ENCODE results near the gene HIPK1. TPM values are rescaled to one million over a fixed set of nuclear protein-coding genes. Genes with fewer than 3 reads are reported as not detected.

The HIPK1 gene
- total RNA-seq, 2 experiments from 2014 or later = 42.2 to 50.3 TPM

GRCh38 chr1:113898241-113898814 is 30.8 kb upstream of the HIPK1 start:
- POLR2A ChIA-PET = interaction anchor here (0.7 kb wide), 1 partner anchor 86 kb away, joined by 3 read pairs; the partner anchor contains the start of gene RSBN1
- peak overlapping the region; percentile 86 for H3K27ac Mint-ChIP-seq
- peaks cover 46% of the 10 kb centered on the region for H3K4me1 Mint-ChIP-seq
- H3K4me3 Mint-ChIP-seq = no peak overlapping the region
- peak; percentile 60 for ATAC-seq
- intact Hi-C loops (cut with DNase I, micrococcal nuclease) = no loop called here
- H3K9me3 Mint-ChIP-seq (ENCODE audit: low read depth) = no peaks in the 10 kb centered on the region
- CTCF ChIA-PET = interaction anchor here (0.6 to 1.0 kb wide), 2 partner anchors 12 to 29 kb away, joined by 3 to 4 read pairs; no protein-coding TSS in a partner anchor
- no peak for DNase-seq
- peaks cover 64% of the 10 kb centered on the region for H3K36me3 Mint-ChIP-seq (ENCODE audit: low read depth)
- no peaks in the 10 kb centered on the region for H3K27me3 Mint-ChIP-seq

DNA sequence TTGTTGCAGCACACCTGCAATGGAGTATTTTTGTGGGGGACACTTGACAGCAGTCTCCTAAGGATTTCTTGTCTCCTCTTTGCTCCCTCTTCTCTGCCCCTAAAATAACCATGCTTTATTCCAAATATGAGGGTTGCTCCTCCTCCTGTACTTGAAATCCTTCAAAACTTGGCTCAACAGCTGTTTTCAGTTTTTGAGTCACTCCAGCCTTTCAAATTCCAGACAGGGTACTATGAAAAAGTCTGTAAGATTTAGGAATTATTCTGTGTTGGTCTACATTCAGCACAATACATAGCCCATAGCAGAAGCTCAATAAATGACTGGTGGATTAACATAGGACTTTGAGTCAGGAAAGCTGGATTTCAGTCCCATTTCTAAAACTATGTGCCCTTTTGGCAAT is 30.0 kb upstream of the HIPK1 start:
- DNase-seq = no peak
- ChIA-PET CTCF (interaction anchor here (0.6 to 3.5 kb wide), 4 partner anchors 12 to 63 kb away, joined by 3 to 14 read pairs (median 4); no protein-coding TSS in a partner anchor), POLR2A (interaction anchor here (0.7 kb wide), 1 partner anchor 87 kb away, joined by 3 read pairs; the partner anchor contains the start of gene RSBN1)
- Mint-ChIP-seq H3K27ac (peak overlapping the region; percentile 5), H3K4me3 (no peak overlapping the region), H3K36me3 (ENCODE audit: low read depth) (peaks cover 65% of the 10 kb centered on the region), H3K4me1 (peaks cover 52% of the 10 kb centered on the region), H3K27me3 (no peaks in the 10 kb centered on the region), H3K9me3 (ENCODE audit: low read depth) (no peaks in the 10 kb centered on the region)
- intact Hi-C loops (cut with DNase I, micrococcal nuclease) = no loop called here
- ATAC-seq = no peak

- intact Hi-C loops (cut with DNase I, micrococcal nuclease) = loop anchor here (5.0 to 10.0 kb wide), 2 partner anchors 46 to 946 kb away; partner anchors contain the start of gene SLC16A1 (in 1 of the 2)
- H3K4me3 Mint-ChIP-seq = no peak overlapping the region
- DNase-seq = no peak
- ATAC-seq = no peak
- peaks cover 56% of the 10 kb centered on the region for H3K4me1 Mint-ChIP-seq
- H3K27ac Mint-ChIP-seq = peak overlapping the region; percentile 42
- ChIA-PET POLR2A (interaction anchor here (0.5 to 1.2 kb wide), 2 partner anchors 8 to 1210 kb away, joined by 3 read pairs; no protein-coding TSS in a partner anchor), CTCF (interaction anchor here (3.5 kb wide), 1 partner anchor 65 kb away, joined by 14 read pairs; no protein-coding TSS in a partner anchor)
- H3K9me3 Mint-ChIP-seq (ENCODE audit: low read depth) = no peaks in the 10 kb centered on the region
- H3K27me3 Mint-ChIP-seq = no peaks in the 10 kb centered on the region
- peaks cover 58% of the 10 kb centered on the region for H3K36me3 Mint-ChIP-seq (ENCODE audit: low read depth)
Observed at GRCh38 chr1:113901191-113901590, 27.9 kb upstream of the HIPK1 start.

- intact Hi-C loops (cut with DNase I, micrococcal nuclease) = loop anchor here (1.0 to 10.0 kb wide), 4 partner anchors 32 to 949 kb away; partner anchors contain the start of genes PTPN22 (in 1 of the 2), RSBN1 (in 1 of the 2) and SLC16A1 (in 1 of the 2)
- H3K9me3 Mint-ChIP-seq (ENCODE audit: low read depth) = no peaks in the 10 kb centered on the region
- no peak for ATAC-seq
- H3K36me3 Mint-ChIP-seq (ENCODE audit: low read depth) = peaks cover 53% of the 10 kb centered on the region
- H3K27me3 Mint-ChIP-seq = no peaks in the 10 kb centered on the region
- H3K4me3 Mint-ChIP-seq = peak overlapping the region; percentile 85
- peak; percentile 43 for DNase-seq
- peaks cover 59% of the 10 kb centered on the region for H3K4me1 Mint-ChIP-seq
- POLR2A ChIA-PET = interaction anchor here (0.6 to 5.1 kb wide), 13 partner anchors 10 to 607 kb away, joined by 3 to 78 read pairs (median 4); partner anchors contain the start of genes HIPK1 and RSBN1
- peak overlapping the region; percentile 96 for H3K27ac Mint-ChIP-seq
- CTCF ChIA-PET = interaction anchor here (0.7 to 6.0 kb wide), 13 partner anchors 26 to 831 kb away, joined by 3 to 62 read pairs (median 5); partner anchors contain the start of genes HIPK1, LRIG2 and RSBN1
Observed at GRCh38 chr1:113903501-113904292, 25.4 kb upstream of the HIPK1 start.

DNA sequence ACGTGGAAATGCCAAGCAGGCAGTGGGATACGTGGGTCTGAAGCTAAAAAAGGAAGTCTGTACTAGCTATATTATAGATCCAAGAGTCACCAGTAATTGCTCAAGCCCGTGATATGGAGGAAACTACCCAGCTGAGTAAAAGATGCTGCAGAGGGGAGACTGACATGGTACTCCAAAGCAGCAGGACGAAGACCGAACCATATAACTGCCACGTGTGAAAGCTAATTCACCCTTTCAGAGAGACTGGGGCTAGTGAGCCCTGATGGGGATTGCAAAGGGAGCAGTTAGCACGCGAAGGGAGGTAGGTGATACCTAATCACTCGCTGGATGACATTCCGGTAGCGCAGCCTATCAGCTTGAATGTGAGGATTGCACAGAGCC is 24.8 kb upstream of the HIPK1 start:
- POLR2A ChIA-PET = interaction anchor here (0.6 to 5.1 kb wide), 12 partner anchors 9 to 606 kb away, joined by 3 to 78 read pairs (median 4); partner anchors contain the start of genes HIPK1 and RSBN1

GRCh38 chr1:113904674-113905434 is 24.3 kb upstream of the HIPK1 start, which contains the start of the genes AP4B1 and DCLRE1B:
AP4B1 (minus strand) TSS chr1:113904799; CDS start chr1:113904717, 82 bp downstream.
DCLRE1B (plus strand) TSS chr1:113905326; CDS start chr1:113905587, 261 bp downstream.
- ATAC-seq (peak; percentile 92), DNase-seq (peak; percentile 99)
- peaks cover 49% of the 10 kb centered on the region for H3K36me3 Mint-ChIP-seq (ENCODE audit: low read depth)
- CTCF ChIA-PET = interaction anchor here (0.6 to 6.0 kb wide), 14 partner anchors 24 to 832 kb away, joined by 3 to 62 read pairs (median 5); partner anchors contain the start of genes HIPK1, LRIG2 and RSBN1
- POLR2A ChIA-PET = interaction anchor here (0.6 to 5.1 kb wide), 11 partner anchors 8 to 606 kb away, joined by 3 to 78 read pairs (median 4); partner anchors contain the start of genes HIPK1 and RSBN1
- intact Hi-C loops (cut with DNase I, micrococcal nuclease) = loop anchor here (1.0 to 10.0 kb wide), 15 partner anchors 12 to 1190 kb away; partner anchors contain the start of genes HIPK1 (in 2 of the 2), MAGI3 (in 2 of the 2), PTPN22 (in 2 of the 2) and RSBN1 (in 2 of the 2)
- peak within 1 kb of the TSS; percentile 85 for H3K4me3 Mint-ChIP-seq
- no peaks in the 10 kb centered on the region for H3K27me3 Mint-ChIP-seq
- H3K4me1 Mint-ChIP-seq = peaks cover 55% of the 10 kb centered on the region
- H3K27ac Mint-ChIP-seq = peak within 1 kb of the TSS; percentile 96
- H3K9me3 Mint-ChIP-seq (ENCODE audit: low read depth) = no peaks in the 10 kb centered on the region

More for the DNA sequence above, 24.8 kb upstream of the HIPK1 start:
- Mint-ChIP-seq H3K4me1 (peaks cover 58% of the 10 kb centered on the region), H3K4me3 (peak overlapping the region; percentile 85), H3K27me3 (no peaks in the 10 kb centered on the region), H3K27ac (peak overlapping the region; percentile 96), H3K36me3 (ENCODE audit: low read depth) (peaks cover 49% of the 10 kb centered on the region), H3K9me3 (ENCODE audit: low read depth) (no peaks in the 10 kb centered on the region)
- CTCF ChIA-PET = interaction anchor here (0.6 to 6.0 kb wide), 15 partner anchors 25 to 831 kb away, joined by 3 to 62 read pairs (median 5); partner anchors contain the start of genes HIPK1, LRIG2 and RSBN1
- intact Hi-C loops (cut with DNase I, micrococcal nuclease) = loop anchor here (1.0 to 10.0 kb wide), 4 partner anchors 33 to 949 kb away; partner anchors contain the start of genes PTPN22 (in 1 of the 2), RSBN1 (in 1 of the 2) and SLC16A1 (in 1 of the 2)
- no peak for DNase-seq
- ATAC-seq = peak; percentile 46

DNA sequence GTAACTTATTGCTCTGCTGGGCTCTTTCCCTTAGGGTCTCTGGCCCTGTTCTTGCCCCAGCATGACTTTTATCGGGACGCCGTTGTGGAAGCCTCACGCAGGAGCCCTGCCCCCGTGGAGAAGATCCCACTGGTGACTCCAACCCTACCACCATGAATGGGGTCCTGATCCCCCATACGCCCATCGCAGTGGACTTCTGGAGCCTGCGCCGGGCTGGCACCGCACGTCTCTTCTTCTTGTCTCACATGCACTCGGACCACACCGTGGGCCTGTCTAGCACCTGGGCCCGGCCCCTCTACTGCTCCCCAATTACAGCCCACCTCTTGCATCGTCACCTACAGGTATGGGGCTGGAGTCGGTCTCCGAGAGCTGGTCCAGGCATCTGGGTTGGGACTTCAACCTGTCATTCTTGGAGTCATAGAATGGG is 23.7 kb upstream of the HIPK1 start:
- H3K27me3 Mint-ChIP-seq = no peaks in the 10 kb centered on the region
- peak overlapping the region; percentile 85 for H3K4me3 Mint-ChIP-seq
- peaks cover 50% of the 10 kb centered on the region for H3K4me1 Mint-ChIP-seq
- POLR2A ChIA-PET = interaction anchor here (0.6 to 5.1 kb wide), 4 partner anchors 24 to 121 kb away, joined by 3 to 78 read pairs (median 7); partner anchors contain the start of genes HIPK1 and RSBN1
- intact Hi-C loops (cut with DNase I, micrococcal nuclease) = loop anchor here (1.0 to 10.0 kb wide), 14 partner anchors 12 to 1190 kb away; partner anchors contain the start of genes HIPK1 (in 2 of the 2), MAGI3 (in 2 of the 2), RSBN1 (in 2 of the 2) and TRIM33 (in 2 of the 2)
- no peaks in the 10 kb centered on the region for H3K9me3 Mint-ChIP-seq (ENCODE audit: low read depth)
- H3K36me3 Mint-ChIP-seq (ENCODE audit: low read depth) = peaks cover 49% of the 10 kb centered on the region
- H3K27ac Mint-ChIP-seq = peak overlapping the region; percentile 96
- DNase-seq = peak; percentile 50
- no peak for ATAC-seq
- CTCF ChIA-PET = interaction anchor here (1.0 to 6.0 kb wide), 6 partner anchors 24 to 70 kb away, joined by 3 to 62 read pairs (median 14); partner anchors contain the start of gene HIPK1

GRCh38 chr1:113912594-113913311 is 16.4 kb upstream of the HIPK1 start:
- Mint-ChIP-seq H3K27me3 (no peaks in the 10 kb centered on the region), H3K27ac (no peak overlapping the region), H3K4me1 (peaks cover 12% of the 10 kb centered on the region), H3K9me3 (ENCODE audit: low read depth) (no peaks in the 10 kb centered on the region), H3K4me3 (no peak overlapping the region), H3K36me3 (ENCODE audit: low read depth) (peaks cover 31% of the 10 kb centered on the region)
- ChIA-PET POLR2A (interaction anchor here (0.8 to 1.2 kb wide), 2 partner anchors 8 to 16 kb away, joined by 3 to 4 read pairs; partner anchors contain the start of genes AP4B1 and HIPK1), CTCF (interaction anchor here (1.2 kb wide), 1 partner anchor 77 kb away, joined by 3 read pairs; no protein-coding TSS in a partner anchor)
- DNase-seq = no peak
- intact Hi-C loops (cut with DNase I, micrococcal nuclease) = no loop called here
- ATAC-seq = no peak

DNA sequence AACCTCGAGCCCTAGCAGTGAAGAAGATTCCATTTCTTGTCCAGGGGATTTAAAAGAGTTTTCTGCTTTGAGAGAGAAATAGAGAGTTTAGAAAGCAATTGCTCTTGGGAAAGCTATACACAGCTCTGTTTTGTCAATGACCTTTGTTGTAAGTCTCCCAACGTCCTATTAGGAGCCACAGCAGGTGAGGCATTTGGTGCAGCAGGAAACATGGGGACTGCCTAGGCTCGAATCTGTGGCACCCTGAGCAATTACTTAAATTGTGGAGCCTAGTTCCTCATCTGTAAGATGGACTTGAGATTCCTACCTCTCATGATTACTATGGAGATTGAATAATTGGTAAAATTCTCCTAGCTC is 15.8 kb upstream of the HIPK1 start:
- Mint-ChIP-seq H3K27ac (no peak overlapping the region), H3K9me3 (ENCODE audit: low read depth) (no peaks in the 10 kb centered on the region), H3K4me1 (peaks cover 12% of the 10 kb centered on the region), H3K36me3 (ENCODE audit: low read depth) (peaks cover 27% of the 10 kb centered on the region), H3K4me3 (no peak overlapping the region), H3K27me3 (no peaks in the 10 kb centered on the region)
- ChIA-PET POLR2A (interaction anchor here (0.8 to 1.2 kb wide), 2 partner anchors 9 to 16 kb away, joined by 3 to 4 read pairs; partner anchors contain the start of genes AP4B1 and HIPK1), CTCF (interaction anchor here (1.2 kb wide), 1 partner anchor 78 kb away, joined by 3 read pairs; no protein-coding TSS in a partner anchor)
- no peak for DNase-seq
- intact Hi-C loops (cut with DNase I, micrococcal nuclease) = no loop called here
- no peak for ATAC-seq

Measured in activated CD4-positive, alpha-beta T cell treated with anti-CD3 and anti-CD28 coated beads for 36 hours (primary cell).